NCI-H2227 treated with DMSO at 0.1 percent for 48 hours (cell line): Measurements from ENCODE around the gene TFRC.
"Not testable (repeated sequence)": the region's sequence is repeated elsewhere in the genome, so short reads cannot be mapped to it uniquely, and the experiment has no call there.

Source experiments
- DNase-seq: peaks from one replicate; lab custom pipeline; 2025; lab: John Stamatoyannopoulos, UW

Gene TFRC

GRCh38 chr3:196048922-196049598, 32.8 kb downstream of the TFRC start:
- no peak for DNase-seq

- no peak for DNase-seq
Observed at GRCh38 chr3:196047391-196048030, 34.4 kb downstream of the TFRC start.

GRCh38 chr3:196044513-196044912, 37.4 kb downstream of the TFRC start:
- no peak for DNase-seq

- no peak for DNase-seq
Observed at GRCh38 chr3:196042673-196043072, 39.2 kb downstream of the TFRC start.

- no peak for DNase-seq
Observed at GRCh38 chr3:196039359-196039758, 42.5 kb downstream of the TFRC start.

- not testable (repeated sequence) for DNase-seq
Observed at GRCh38 chr3:196026059-196026458, 55.8 kb downstream of the TFRC start.

GRCh38 chr3:196024968-196025367, 56.9 kb downstream of the TFRC start:
- DNase-seq = no peak

GRCh38 chr3:196023947-196024346, 57.9 kb downstream of the TFRC start:
- no peak for DNase-seq

- not testable (repeated sequence) for DNase-seq
Observed at GRCh38 chr3:196022499-196022878, 59.4 kb downstream of the TFRC start.

- no peak for DNase-seq
Observed at GRCh38 chr3:196020373-196020772, 61.5 kb downstream of the TFRC start.

GRCh38 chr3:196019576-196019975, 62.3 kb downstream of the TFRC start:
- not testable (repeated sequence) for DNase-seq

GRCh38 chr3:196018159-196018558, 63.7 kb downstream of the TFRC start:
- DNase-seq = not testable (repeated sequence)

GRCh38 chr3:196016485-196016884, 65.4 kb downstream of the TFRC start:
- DNase-seq = no peak

- no peak for DNase-seq
Observed at GRCh38 chr3:196016059-196016458, 65.8 kb downstream of the TFRC start.

- no peak for DNase-seq
Observed at GRCh38 chr3:196013587-196014487, 68.1 kb downstream of the TFRC start.

- DNase-seq = no peak
Observed at GRCh38 chr3:196012941-196013476, 68.9 kb downstream of the TFRC start.

GRCh38 chr3:196012481-196012880, 69.4 kb downstream of the TFRC start:
- DNase-seq = no peak

- no peak for DNase-seq
Observed at GRCh38 chr3:196009456-196009855, 72.4 kb downstream of the TFRC start.

GRCh38 chr3:196008929-196009328, 73.0 kb downstream of the TFRC start:
- no peak for DNase-seq

GRCh38 chr3:196008387-196008786, 73.5 kb downstream of the TFRC start:
- DNase-seq = no peak

- no peak for DNase-seq
Observed at GRCh38 chr3:196007744-196008335, 74.0 kb downstream of the TFRC start.

- DNase-seq = not testable (repeated sequence)
Observed at GRCh38 chr3:196005338-196005737, 76.6 kb downstream of the TFRC start.
